ENCODE results near the gene NEK9.

The NEK9 gene

DNA sequence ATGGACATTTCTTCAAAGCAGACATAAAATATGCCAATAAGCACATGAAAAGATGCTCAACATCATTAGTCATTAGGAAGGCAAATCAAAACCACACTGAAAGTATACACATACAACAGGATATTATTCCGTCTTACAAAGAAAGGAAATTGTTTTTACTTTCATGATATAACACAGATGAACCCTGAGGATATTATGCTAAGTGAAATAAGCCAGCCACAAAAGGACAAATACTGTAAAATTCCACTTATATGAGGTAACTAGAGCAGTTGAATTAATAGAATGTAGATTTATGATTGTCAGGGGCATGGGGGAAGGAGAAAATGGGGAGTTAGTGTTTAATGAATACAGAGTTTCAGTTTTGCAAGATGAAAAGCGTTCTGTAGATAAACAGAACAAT is 67.2 kb downstream of the NEK9 start:
- TF ChIP-seq FOXP2 (optimal IDR thresholded peaks at IDR 0.05; ENCODE audit: borderline replicate concordance, extremely low read depth, extremely low read length, insufficient read depth), result no peak
- TF ChIP-seq, protein P1, sequence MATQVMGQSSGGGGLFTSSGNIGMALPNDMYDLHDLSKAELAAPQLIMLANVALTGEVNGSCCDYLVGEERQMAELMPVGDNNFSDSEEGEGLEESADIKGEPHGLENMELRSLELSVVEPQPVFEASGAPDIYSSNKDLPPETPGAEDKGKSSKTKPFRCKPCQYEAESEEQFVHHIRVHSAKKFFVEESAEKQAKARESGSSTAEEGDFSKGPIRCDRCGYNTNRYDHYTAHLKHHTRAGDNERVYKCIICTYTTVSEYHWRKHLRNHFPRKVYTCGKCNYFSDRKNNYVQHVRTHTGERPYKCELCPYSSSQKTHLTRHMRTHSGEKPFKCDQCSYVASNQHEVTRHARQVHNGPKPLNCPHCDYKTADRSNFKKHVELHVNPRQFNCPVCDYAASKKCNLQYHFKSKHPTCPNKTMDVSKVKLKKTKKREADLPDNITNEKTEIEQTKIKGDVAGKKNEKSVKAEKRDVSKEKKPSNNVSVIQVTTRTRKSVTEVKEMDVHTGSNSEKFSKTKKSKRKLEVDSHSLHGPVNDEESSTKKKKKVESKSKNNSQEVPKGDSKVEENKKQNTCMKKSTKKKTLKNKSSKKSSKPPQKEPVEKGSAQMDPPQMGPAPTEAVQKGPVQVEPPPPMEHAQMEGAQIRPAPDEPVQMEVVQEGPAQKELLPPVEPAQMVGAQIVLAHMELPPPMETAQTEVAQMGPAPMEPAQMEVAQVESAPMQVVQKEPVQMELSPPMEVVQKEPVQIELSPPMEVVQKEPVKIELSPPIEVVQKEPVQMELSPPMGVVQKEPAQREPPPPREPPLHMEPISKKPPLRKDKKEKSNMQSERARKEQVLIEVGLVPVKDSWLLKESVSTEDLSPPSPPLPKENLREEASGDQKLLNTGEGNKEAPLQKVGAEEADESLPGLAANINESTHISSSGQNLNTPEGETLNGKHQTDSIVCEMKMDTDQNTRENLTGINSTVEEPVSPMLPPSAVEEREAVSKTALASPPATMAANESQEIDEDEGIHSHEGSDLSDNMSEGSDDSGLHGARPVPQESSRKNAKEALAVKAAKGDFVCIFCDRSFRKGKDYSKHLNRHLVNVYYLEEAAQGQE (IDR thresholded peaks at IDR 0.05; ENCODE audit: insufficient read depth in 1 of 2, low read depth in 2 of 2, low read length in 2 of 2), result no peak
- TF ChIP-seq POLR2AphosphoS5 (IDR thresholded peaks at IDR 0.05; ENCODE audit: low read depth, low read length), result no peak
- no peak for TF ChIP-seq TAF1 (IDR thresholded peaks at IDR 0.05; ENCODE audit: borderline replicate concordance, insufficient read depth, low read length)
- TF ChIP-seq SIN3A (IDR thresholded peaks at IDR 0.05; ENCODE audit: borderline replicate concordance, insufficient read depth, low read length), result no peak

DNA sequence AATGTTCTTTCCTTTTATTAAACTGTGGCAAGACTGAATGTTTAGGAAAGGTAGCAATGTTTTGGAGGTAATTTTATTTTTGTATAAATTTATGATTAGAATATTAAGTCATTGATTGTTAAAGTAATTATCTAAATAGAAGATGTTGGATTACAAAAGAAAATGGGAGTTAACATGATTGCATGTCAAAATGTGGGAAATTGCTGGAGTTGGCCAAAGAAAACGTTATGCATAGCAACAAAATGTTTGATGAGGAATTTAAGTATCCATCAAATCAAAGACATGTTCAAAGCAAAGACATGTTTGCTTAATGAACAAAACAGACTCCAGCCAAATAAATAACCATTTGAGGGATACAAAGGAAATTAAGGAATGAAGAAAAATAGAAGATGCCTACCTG is 72.4 kb downstream of the NEK9 start:
- TF ChIP-seq POLR2AphosphoS5 (IDR thresholded peaks at IDR 0.05; ENCODE audit: low read depth, low read length) (no peak), SIN3A (IDR thresholded peaks at IDR 0.05; ENCODE audit: borderline replicate concordance, insufficient read depth, low read length) (no peak), TAF1 (IDR thresholded peaks at IDR 0.05; ENCODE audit: borderline replicate concordance, insufficient read depth, low read length) (no peak), FOXP2 (optimal IDR thresholded peaks at IDR 0.05; ENCODE audit: borderline replicate concordance, extremely low read depth, extremely low read length, insufficient read depth) (no peak)
- TF ChIP-seq, protein P1 (IDR thresholded peaks at IDR 0.05; ENCODE audit: insufficient read depth in 1 of 2, low read depth in 2 of 2, low read length in 2 of 2), result no peak

DNA sequence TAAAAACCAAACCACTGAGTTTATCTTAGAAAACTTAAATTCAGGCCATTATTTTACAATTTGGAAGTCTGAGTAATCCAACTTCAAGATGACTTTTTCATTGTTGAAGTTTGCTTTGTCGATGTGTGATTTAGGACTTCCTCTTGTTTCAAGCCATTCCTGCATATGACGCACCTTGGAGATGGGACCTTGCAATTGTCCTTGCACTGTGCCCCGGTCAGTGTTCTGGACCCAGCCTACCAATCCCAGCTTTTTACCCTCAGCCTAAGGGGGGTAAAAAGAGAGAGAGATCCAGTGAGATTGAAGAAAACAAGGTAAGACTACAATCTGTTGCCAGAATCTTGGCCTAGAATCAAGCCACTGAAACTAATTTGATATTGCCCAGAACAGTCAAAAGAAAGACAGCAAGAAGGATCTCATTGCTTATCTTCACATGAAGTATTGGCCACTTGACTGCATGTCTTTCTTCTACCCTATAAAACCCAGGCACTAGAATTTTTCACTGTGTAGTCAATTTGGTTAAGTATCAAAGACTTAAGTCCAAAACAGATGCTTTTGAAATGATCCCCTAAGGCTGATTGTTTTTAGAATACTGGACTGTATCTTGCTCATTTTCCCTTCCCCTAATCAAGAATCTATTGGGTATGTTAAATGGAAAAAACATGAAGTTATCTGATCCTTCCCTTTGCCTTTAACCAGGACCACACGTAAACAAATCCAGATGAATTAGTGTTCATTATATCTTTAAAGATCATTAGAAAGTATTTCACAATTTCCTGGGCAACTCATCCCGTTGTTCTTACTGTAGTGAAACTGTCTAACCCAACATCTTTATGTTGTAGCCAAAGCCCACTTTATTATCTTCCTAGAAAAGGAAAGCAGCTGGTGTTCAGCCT is 73.2 kb downstream of the NEK9 start:
- TF ChIP-seq, protein P1 (IDR thresholded peaks at IDR 0.05; ENCODE audit: insufficient read depth in 1 of 2, low read depth in 2 of 2, low read length in 2 of 2), result no peak
- TF ChIP-seq SIN3A (IDR thresholded peaks at IDR 0.05; ENCODE audit: borderline replicate concordance, insufficient read depth, low read length), result no peak
- TF ChIP-seq FOXP2 (optimal IDR thresholded peaks at IDR 0.05; ENCODE audit: borderline replicate concordance, extremely low read depth, extremely low read length, insufficient read depth), result no peak
- TF ChIP-seq TAF1 (IDR thresholded peaks at IDR 0.05; ENCODE audit: borderline replicate concordance, insufficient read depth, low read length), result no peak
- TF ChIP-seq POLR2AphosphoS5 (IDR thresholded peaks at IDR 0.05; ENCODE audit: low read depth, low read length), result no peak

DNA sequence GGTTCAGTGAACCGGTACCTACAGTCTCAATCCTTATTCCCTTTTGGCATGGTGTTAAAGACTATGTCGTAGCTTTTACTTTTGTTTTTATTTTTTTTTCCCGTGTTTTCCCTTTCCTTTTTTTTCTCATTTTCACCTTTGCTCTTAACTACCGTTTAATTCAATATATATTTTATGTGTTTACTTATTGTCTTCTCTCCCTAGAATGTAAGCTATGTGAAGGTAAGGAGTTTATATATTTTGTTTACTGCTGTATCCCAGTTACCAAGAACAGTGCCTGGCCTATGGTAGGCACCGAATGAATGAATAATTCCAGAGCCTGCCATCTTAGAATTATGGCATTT is 75.3 kb downstream of the NEK9 start:
- TF ChIP-seq TAF1 (IDR thresholded peaks at IDR 0.05; ENCODE audit: borderline replicate concordance, insufficient read depth, low read length) (no peak), POLR2AphosphoS5 (IDR thresholded peaks at IDR 0.05; ENCODE audit: low read depth, low read length) (no peak), SIN3A (IDR thresholded peaks at IDR 0.05; ENCODE audit: borderline replicate concordance, insufficient read depth, low read length) (no peak), FOXP2 (optimal IDR thresholded peaks at IDR 0.05; ENCODE audit: borderline replicate concordance, extremely low read depth, extremely low read length, insufficient read depth) (no peak)
- TF ChIP-seq, protein P1 (IDR thresholded peaks at IDR 0.05; ENCODE audit: insufficient read depth in 1 of 2, low read depth in 2 of 2, low read length in 2 of 2), result no peak
